Small intestine (tissue), 7 donors: Measurements from ENCODE around the gene PCSK6. TPM values are rescaled to one million over a fixed set of nuclear protein-coding genes. Genes with fewer than 3 reads are reported as not detected.

Experiments used
- DNase-seq, 2 donors: peaks; one replicate each; pipeline versions ENCODE4 v3.0.0 to v3.0.0-alpha.2; 2013
- FAIRE-seq: peaks from 2 replicates; lab custom pipeline; 2012; peaks lifted over from hg19 to GRCh38; lab: Jason Lieb, UNC
- H3K27ac ChIP-seq, 3 donors: one replicate each; pipeline ENCODE4 v1.5.1; 2013; ENCODE audit warnings: low read length in 2 of 3, mild to moderate bottlenecking in 2 of 3, control low read depth in 1 of 3, inconsistent platforms in 1 of 3, low read depth in 1 of 3, moderate library complexity in 1 of 3
- H3K27me3 ChIP-seq, 3 donors: one replicate each; pipeline ENCODE4 v1.6.1; 2013; ENCODE audit warnings: low read length in 3 of 3, inconsistent platforms in 1 of 3; ENCODE audit not compliant: control insufficient read depth in 3 of 3, insufficient read depth in 3 of 3
- H3K36me3 ChIP-seq, 3 donors: one replicate each; pipeline ENCODE4 v1.6.1; 2013; ENCODE audit warnings: low read length in 3 of 3, inconsistent platforms in 1 of 3, low read depth in 1 of 3, mild to moderate bottlenecking in 1 of 3, moderate library complexity in 1 of 3; ENCODE audit not compliant: control insufficient read depth in 3 of 3, insufficient read depth in 2 of 3
- H3K4me1 ChIP-seq, 3 donors: one replicate each; pipeline ENCODE4 v1.6.1; 2013; ENCODE audit warnings: low read length in 2 of 3, inconsistent platforms in 1 of 3, low read depth in 1 of 3, mild to moderate bottlenecking in 1 of 3, moderate library complexity in 1 of 3; ENCODE audit not compliant: control insufficient read depth in 3 of 3, insufficient read depth in 2 of 3
- H3K4me3 ChIP-seq, 3 donors: one replicate each; pipeline ENCODE4 v1.5.1; 2013; ENCODE audit warnings: low read length in 3 of 3, control low read depth in 1 of 3, inconsistent platforms in 1 of 3, low read depth in 1 of 3, mild to moderate bottlenecking in 1 of 3, moderate library complexity in 1 of 3
- H3K9me3 ChIP-seq, 2 donors: one replicate each; pipeline ENCODE4 v1.6.1; 2013; ENCODE audit warnings: low read depth in 1 of 2, low read length in 1 of 2; ENCODE audit not compliant: control insufficient read depth in 2 of 2, insufficient read depth in 1 of 2
- whole genome bisulfite sequencing, 3 donors: extraction: QIAGEN DNeasy Blood & Tissue Kit; methylation state at CpG; one replicate each; pipeline ENCODE4 v1.1.7; 2013; 5-methylcytosine and 5-hydroxymethylcytosine counted together
- polyA plus RNA-seq, 4 donors: library from polyadenylated mRNA; stranded (reverse) in 3 of 4; unstranded in 1 of 4; fragments of 200-250 nt in 3 of 4; fragments of 120-200 nt in 1 of 4; gene quantifications; one replicate each; pipeline versions ENCODE4 v1.2.1 to v1.2.3, GENCODE V29; 2013
- donor health status: healthy with polysubstance abuse.
- donor health status: control.
- donor health status: control.
- donor health status: Bipolar disorder and iron deficiency.
- donor health status: healthy.

The PCSK6 gene
- polyA plus RNA-seq, 4 donors, result 0.67 to 26.2 (median 6.5) TPM

- Histone ChIP-seq H3K27me3 (no peaks in the 10 kb centered on the region), H3K4me1 (peaks cover 0 to 29% (median 12%) of the 10 kb centered on the region in 3 donors), H3K36me3 (peaks cover 0 to 12% (median 0%) of the 10 kb centered on the region in 3 donors), H3K27ac (no peak overlapping the region), H3K9me3 (no peaks in the 10 kb centered on the region), H3K4me3 (no peak overlapping the region)
- FAIRE-seq, result no peak
- WGBS, 3 donors, result 79 to 85% (median 80%) methylated on average over 11 of the region's 11 CpGs
- DNase-seq, result no peak
Measured at GRCh38 chr15:101479342-101479845, 10.1 kb downstream of the PCSK6 start.

GRCh38 chr15:101478701-101479341 lies 10.7 kb downstream of the PCSK6 start:
- Histone ChIP-seq H3K4me3 (no peak overlapping the region), H3K27ac (peak overlapping the region in 1 of 3 donors; percentile 21), H3K9me3 (no peaks in the 10 kb centered on the region), H3K27me3 (no peaks in the 10 kb centered on the region), H3K4me1 (peaks cover 0 to 29% (median 12%) of the 10 kb centered on the region in 3 donors), H3K36me3 (peaks cover 0 to 12% (median 0%) of the 10 kb centered on the region in 3 donors)
- 86 to 90% (median 88%) methylated on average over 14 of the region's 14 CpGs for WGBS, 3 donors
- no peak for FAIRE-seq
- DNase-seq, result no peak

- 17 to 55% (median 33%) methylated on average over 5 of the region's 5 CpGs for WGBS, 3 donors
- no peak for FAIRE-seq
- Histone ChIP-seq H3K4me1 (peaks cover 0 to 29% (median 12%) of the 10 kb centered on the region in 3 donors), H3K27ac (peak overlapping the region in 2 of 3 donors; percentile 8 to 21), H3K27me3 (no peaks in the 10 kb centered on the region), H3K36me3 (peaks cover 0 to 12% (median 0%) of the 10 kb centered on the region in 3 donors), H3K9me3 (no peaks in the 10 kb centered on the region), H3K4me3 (no peak overlapping the region)
- peak; percentile 85 to 91 for DNase-seq
Measured at GRCh38 chr15:101477851-101478362, 11.6 kb downstream of the PCSK6 start.

GRCh38 chr15:101476756-101477155 lies 12.8 kb downstream of the PCSK6 start:
- no peak overlapping the region for H3K27ac ChIP-seq

GRCh38 chr15:101474983-101475382 lies 14.5 kb downstream of the PCSK6 start:
- FAIRE-seq (no peak), DNase-seq (no peak)
- H3K27ac ChIP-seq, result no peak overlapping the region
- H3K27me3 ChIP-seq, result no peaks in the 10 kb centered on the region
- no peak overlapping the region for H3K4me3 ChIP-seq
- H3K4me1 ChIP-seq, result peaks cover 0 to 36% (median 12%) of the 10 kb centered on the region in 3 donors
- no peaks in the 10 kb centered on the region for H3K36me3 ChIP-seq
- 82 to 88% (median 88%) methylated on average over 7 of the region's 7 CpGs for WGBS, 3 donors
- H3K9me3 ChIP-seq, result no peaks in the 10 kb centered on the region

More at GRCh38 chr15:101476756-101477155, 12.8 kb downstream of the PCSK6 start:
- DNase-seq (no peak), FAIRE-seq (no peak)
- H3K27me3 ChIP-seq, result no peaks in the 10 kb centered on the region
- WGBS, 3 donors, result 84 to 88% (median 84%) methylated on average over 10 of the region's 10 CpGs
- no peak overlapping the region for H3K4me3 ChIP-seq
- peaks cover 0 to 10% (median 0%) of the 10 kb centered on the region in 3 donors for H3K36me3 ChIP-seq
- H3K9me3 ChIP-seq, result no peaks in the 10 kb centered on the region
- H3K4me1 ChIP-seq, result peaks cover 0 to 29% (median 12%) of the 10 kb centered on the region in 3 donors

GRCh38 chr15:101474233-101474632 lies 15.3 kb downstream of the PCSK6 start:
- Histone ChIP-seq H3K9me3 (no peaks in the 10 kb centered on the region), H3K4me1 (peaks cover 0 to 30% (median 8%) of the 10 kb centered on the region in 3 donors), H3K27ac (no peak overlapping the region), H3K36me3 (no peaks in the 10 kb centered on the region), H3K4me3 (no peak overlapping the region), H3K27me3 (no peaks in the 10 kb centered on the region)
- WGBS, 3 donors, result 90 to 92% (median 92%) methylated on average over 10 of the region's 10 CpGs
- FAIRE-seq (no peak), DNase-seq (no peak)

GRCh38 chr15:101472033-101472432 lies 17.5 kb downstream of the PCSK6 start:
- no peak overlapping the region for H3K27ac ChIP-seq
- no peaks in the 10 kb centered on the region for H3K27me3 ChIP-seq
- no peaks in the 10 kb centered on the region for H3K9me3 ChIP-seq
- DNase-seq (no peak), FAIRE-seq (no peak)
- H3K36me3 ChIP-seq, result no peaks in the 10 kb centered on the region
- no peak overlapping the region for H3K4me3 ChIP-seq
- 78 to 83% (median 79%) methylated on average over 13 of the region's 13 CpGs for WGBS, 3 donors
- peaks cover 0 to 10% (median 0%) of the 10 kb centered on the region in 3 donors for H3K4me1 ChIP-seq

- FAIRE-seq, result no peak
- H3K27me3 ChIP-seq, result no peaks in the 10 kb centered on the region
- H3K9me3 ChIP-seq, result peaks cover 0 to 3% of the 10 kb centered on the region in 2 donors
- H3K4me3 ChIP-seq, result no peak overlapping the region
- H3K27ac ChIP-seq, result no peak overlapping the region
- H3K36me3 ChIP-seq, result no peaks in the 10 kb centered on the region
- WGBS, 3 donors, result 41 to 70% (median 52%) methylated on average over 15 of the region's 15 CpGs
- no peak for DNase-seq
- peaks cover 0 to 8% (median 0%) of the 10 kb centered on the region in 3 donors for H3K4me1 ChIP-seq
Measured at GRCh38 chr15:101470548-101471239, 18.8 kb downstream of the PCSK6 start.
